B cell (primary cell): ENCODE results near the gene PLD3. TPM values are rescaled to one million over a fixed set of nuclear protein-coding genes. Genes with fewer than 3 reads are reported as not detected.

ENCODE experiments used
- ATAC-seq: fragments of 200-7000 bp; cut with Tn5 transposase; one replicate; pipeline ENCODE4 v1.10.0; 2021; ENCODE audit warnings: low read depth, mild to moderate bottlenecking, moderate number of reproducible peaks, moderate library complexity
- CTCF ChIA-PET: fragments of 350-600 bp; sonication (Branson Sonifier 250); formaldehyde crosslinking; loops from one replicate; lab custom pipeline; 2021; ENCODE audit warnings: antibody characterized with exemption, inconsistent platforms; lab: Charles Lee
- POLR2A ChIA-PET: fragments of 350-600 bp; sonication (Branson Sonifier 250); formaldehyde crosslinking; loops from one replicate; lab custom pipeline; 2021; ENCODE audit warnings: antibody characterized with exemption; lab: Charles Lee
- DNase-seq: peaks from one replicate; pipeline ENCODE4 v3.0.0; 2013
- H2AFZ ChIP-seq: 2 replicates; pipeline ENCODE4 v1.6.1; 2012; ENCODE audit warnings: mild to moderate bottlenecking, low read depth, low read length; ENCODE audit not compliant: insufficient read depth, poor library complexity, severe bottlenecking
- H3K27ac ChIP-seq, 2 donors: 1 replicate in 1 of 2; 2 replicates in 1 of 2; pipeline ENCODE4 v1.5.1; 2012 to 2013; ENCODE audit warnings: low read length in 2 of 2, mild to moderate bottlenecking in 2 of 2, moderate library complexity in 1 of 2
- H3K27me3 ChIP-seq, 4 experiments: fragments of 200-600 bp in 1 of 4; sonication (generic) in 1 of 4; replicated peaks in 1 of 4; 1 replicate in 2 of 4; 2 replicates in 2 of 4; pipeline versions ENCODE4 v1.6.1 to v1.7.0; 2013 to 2016; ENCODE audit warnings: low read length in 3 of 4, mild to moderate bottlenecking in 2 of 4, mixed read lengths in 1 of 4, moderate library complexity in 1 of 4; ENCODE audit not compliant: insufficient read depth in 4 of 4, control insufficient read depth in 3 of 4; ENCODE audit errors: control extremely low read depth in 1 of 4
- H3K36me3 ChIP-seq, 2 experiments: replicated peaks in 1 of 2; 1 replicate in 1 of 2; 2 replicates in 1 of 2; pipeline versions ENCODE4 v1.6.1 to v1.7.1; 2013; ENCODE audit warnings: low read length in 1 of 2; ENCODE audit not compliant: insufficient read depth in 2 of 2, control insufficient read depth in 1 of 2; ENCODE audit errors: control extremely low read depth in 1 of 2, extremely low read depth in 1 of 2
- H3K4me1 ChIP-seq, 2 donors: fragments of 200-600 bp in 1 of 2; sonication (generic) in 1 of 2; 1 replicate in 1 of 2; 2 replicates in 1 of 2; pipeline versions ENCODE4 v1.5.1 to v1.6.1; 2013 to 2017; ENCODE audit warnings: low read length in 2 of 2; ENCODE audit not compliant: control insufficient read depth in 2 of 2, insufficient read depth in 2 of 2
- H3K4me2 ChIP-seq: replicated peaks from 2 replicates; pipeline ENCODE3; 2012; ENCODE audit warnings: mild to moderate bottlenecking, low read depth, low read length; ENCODE audit not compliant: poor library complexity, severe bottlenecking
- H3K4me3 ChIP-seq, 5 experiments: fragments of 200-600 bp in 1 of 5; sonication (generic) in 1 of 5; 1 replicate in 3 of 5; 2 replicates in 2 of 5; pipeline versions ENCODE4 v1.5.1 to v1.7.0; 2011 to 2016; ENCODE audit warnings: low read length in 4 of 5, mild to moderate bottlenecking in 4 of 5, low read depth in 2 of 5, control low read depth in 1 of 5, moderate library complexity in 1 of 5; ENCODE audit not compliant: insufficient read depth in 1 of 5; ENCODE audit errors: control extremely low read depth in 1 of 5, extremely low read depth in 1 of 5
- H3K79me2 ChIP-seq: fragments of 200-600 bp; sonication (generic); one replicate; pipeline ENCODE4 v1.6.0; 2016; ENCODE audit warnings: low read length; ENCODE audit not compliant: control insufficient read depth, insufficient read depth
- H3K9ac ChIP-seq: fragments of 200-600 bp; sonication (generic); 2 replicates; pipeline ENCODE4 v1.6.1; 2017; ENCODE audit warnings: mild to moderate bottlenecking, low read length, moderate library complexity
- H3K9me3 ChIP-seq, 3 donors: one replicate each; pipeline versions ENCODE4 v1.6.1 to v1.7.1; 2013; ENCODE audit warnings: low read length in 2 of 3; ENCODE audit not compliant: control insufficient read depth in 2 of 3, insufficient read depth in 1 of 3; ENCODE audit errors: control extremely low read depth in 1 of 3
- H4K20me1 ChIP-seq: 2 replicates; pipeline ENCODE4 v1.6.0; 2012; ENCODE audit warnings: mild to moderate bottlenecking, low read length; ENCODE audit not compliant: insufficient read depth, control insufficient read depth, poor library complexity, severe bottlenecking
- H3K27ac Mint-ChIP-seq: one replicate; pipeline ENCODE4 v1.8.0; 2021; ENCODE audit warnings: mixed read lengths
- H3K27me3 Mint-ChIP-seq: one replicate; pipeline ENCODE4 v1.8.0; 2021; ENCODE audit warnings: mixed read lengths
- H3K4me1 Mint-ChIP-seq: one replicate; pipeline ENCODE4 v1.8.0; 2021; ENCODE audit warnings: mixed read lengths
- H3K4me3 Mint-ChIP-seq: one replicate; pipeline ENCODE4 v1.8.0; 2021; ENCODE audit warnings: mixed read lengths
- H3K9me3 Mint-ChIP-seq: one replicate; pipeline ENCODE4 v1.8.0; 2022; ENCODE audit warnings: mixed read lengths; ENCODE audit not compliant: insufficient read depth
- CTCF ChIP-seq: fragments of 200-600 bp; IDR thresholded peaks from one replicate; pipeline ENCODE4 v1.8.0; 2022; ENCODE audit warnings: antibody characterized with exemption, mild to moderate bottlenecking
- EZH2 ChIP-seq: IDR thresholded peaks from 2 replicates; pipeline ENCODE4 v1.6.1; 2012; ENCODE audit warnings: borderline replicate concordance, low read depth, mild to moderate bottlenecking, moderate library complexity, low read length; ENCODE audit not compliant: insufficient read depth, poor library complexity, severe bottlenecking
- intact Hi-C: fragments of 100-400 bp; cut with micrococcal nuclease; formaldehyde crosslinking; loops from one replicate; pipeline ENCODE4 v1.10.0; 2022
- polyA plus RNA-seq: library from polyadenylated mRNA; depleted of rRNA; stranded (reverse); fragments of >200 nt; gene quantifications from 2 replicates; pipeline ENCODE4 v1.2.3, GENCODE V29; 2012
- total RNA-seq, 2 donors: library from RNA; stranded (reverse); fragments of 120-200 nt in 1 of 2; gene quantifications; 1 replicate in 1 of 2; 2 replicates in 1 of 2; pipeline versions ENCODE4 v1.2.3 to v1.2.4, GENCODE V29; 2013 to 2022

PLD3 gene
- total and polyA plus RNA-seq, 2 donors (not counting 1 experiment from before 2014, with no cell fraction given): 61.7 to 153 TPM

- Mint-ChIP-seq H3K27ac (no peak overlapping the region), H3K4me1 (no peaks in the 10 kb centered on the region)
These were observed 13.4 kb upstream of the PLD3 start for GRCh38 chr19:40335101-40335500.

More at GRCh38 chr19:40335101-40335500, 13.4 kb upstream of the PLD3 start:
- Mint-ChIP-seq H3K4me3 (no peak overlapping the region), H3K9me3 (no peaks in the 10 kb centered on the region), H3K27me3 (no peaks in the 10 kb centered on the region)
- CTCF ChIA-PET: interaction anchor here (0.7 to 0.9 kb wide), 2 partner anchors 81 to 299 kb away, joined by 4 read pairs; no protein-coding TSS in a partner anchor
- ATAC-seq (no peak), DNase-seq (no peak)
- no peaks in the 10 kb centered on the region for H4K20me1 ChIP-seq
- no peaks in the 10 kb centered on the region for H3K27me3 ChIP-seq
- H2AFZ ChIP-seq: no peak overlapping the region
- no peak overlapping the region for H3K4me2 ChIP-seq
- TF ChIP-seq CTCF (no peak), EZH2 (no peak)
- intact Hi-C loops: no loop called here
- H3K27ac ChIP-seq: no peak overlapping the region
- H3K9me3 ChIP-seq: no peaks in the 10 kb centered on the region
- no peak overlapping the region for H3K4me3 ChIP-seq
- POLR2A ChIA-PET: no interaction called here
- H3K4me1 ChIP-seq: no peaks in the 10 kb centered on the region
- H3K9ac ChIP-seq: no peak overlapping the region
- H3K79me2 ChIP-seq: peaks cover 23% of the 10 kb centered on the region
- peaks cover 11 to 40% of the 10 kb centered on the region in 2 experiments for H3K36me3 ChIP-seq
